NB4 (cell line): ENCODE data around the gene DIP2C.
"Not testable (repeated sequence)": the region's sequence is repeated elsewhere in the genome, so short reads cannot be mapped to it uniquely, and the experiment has no call there.

Experiments
- DNase-seq: peaks from one replicate; pipeline ENCODE4 v3.0.0; 2010; ENCODE audit warnings: low read depth
- H3K4me3 ChIP-seq: one replicate; pipeline ENCODE4 v1.5.1; 2011; ENCODE audit warnings: mild to moderate bottlenecking, low read depth, low read length, moderate library complexity
- CTCF ChIP-seq: IDR thresholded peaks from one replicate; pipeline ENCODE4 v1.5.1; 2012; ENCODE audit warnings: low read depth, low read length
- MAX ChIP-seq: IDR thresholded peaks from 2 replicates; pipeline ENCODE4 v1.6.1; 2011; ENCODE audit warnings: low read depth, low read length
- MYC ChIP-seq: IDR thresholded peaks from 2 replicates; pipeline ENCODE4 v1.6.1; 2011; ENCODE audit warnings: low read depth, low read length
- POLR2A ChIP-seq: IDR thresholded peaks from 2 replicates; pipeline ENCODE4 v1.6.1; 2011; ENCODE audit warnings: mild to moderate bottlenecking; ENCODE audit not compliant: insufficient read length; ENCODE audit errors: extremely low read depth

DIP2C gene

GRCh38 chr10:396535-397220 lies 292.8 kb downstream of the DIP2C start:
- TF ChIP-seq MYC (no peak), POLR2A (no peak), CTCF (no peak), MAX (no peak)
- H3K4me3 ChIP-seq = no peak overlapping the region
- no peak for DNase-seq

- H3K4me3 ChIP-seq = no peak overlapping the region
- DNase-seq = no peak
- TF ChIP-seq MYC (no peak), MAX (no peak), POLR2A (no peak), CTCF (no peak)
Measured at GRCh38 chr10:396107-396506, 293.4 kb downstream of the DIP2C start.

- no peak for TF ChIP-seq MAX
- no peak for TF ChIP-seq CTCF
- no peak for TF ChIP-seq MYC
- no peak for TF ChIP-seq POLR2A
- no peak for DNase-seq
- no peak overlapping the region for H3K4me3 ChIP-seq
Measured at GRCh38 chr10:395665-396064, 293.8 kb downstream of the DIP2C start.

- peak; percentile 22 for DNase-seq
- not testable (repeated sequence) for H3K4me3 ChIP-seq
Measured at GRCh38 chr10:394439-395101, 294.9 kb downstream of the DIP2C start.

GRCh38 chr10:393787-394438 lies 295.6 kb downstream of the DIP2C start:
- no peak for DNase-seq
- no peak for TF ChIP-seq MAX
- no peak for TF ChIP-seq MYC
- TF ChIP-seq POLR2A = no peak
- no peak for TF ChIP-seq CTCF
- H3K4me3 ChIP-seq = no peak overlapping the region

- TF ChIP-seq CTCF (no peak), MAX (no peak), MYC (no peak), POLR2A (no peak)
- no peak for DNase-seq
- H3K4me3 ChIP-seq = no peak overlapping the region
Measured at GRCh38 chr10:393106-393745, 296.2 kb downstream of the DIP2C start.
